ENCODE data around the gene KCNMA1. TPM values are rescaled to one million over a fixed set of nuclear protein-coding genes. Genes with fewer than 3 reads are reported as not detected.

KCNMA1 gene
- total RNA-seq, 1 experiment from 2014 or later = 143 TPM

GRCh38 chr10:77310288-77310840 is 327.2 kb downstream of the KCNMA1 start:
- no peak for TF ChIP-seq EZH2 (IDR thresholded peaks at IDR 0.05; ENCODE audit: low read length, unreplicated experiment)
- TF ChIP-seq CTCF (conservative IDR thresholded peaks at IDR 0.05; ENCODE audit: low read depth, low read length) = no peak
- no peak for TF ChIP-seq EZH2phosphoT487 (IDR thresholded peaks at IDR 0.05; ENCODE audit: borderline replicate concordance, low read length)
- Histone ChIP-seq H2AFZ (ENCODE audit: low read length) (no peak overlapping the region), H3K27me3 (ENCODE audit: low read length) (no peaks in the 10 kb centered on the region), H3K79me2 (ENCODE audit: low read length) (no peaks in the 10 kb centered on the region), H3K4me2 (ENCODE audit: low read length) (no peak overlapping the region), H3K9me3 (ENCODE audit: low read length) (no peaks in the 10 kb centered on the region), H3K36me3 (ENCODE audit: low read depth, low read length) (no peaks in the 10 kb centered on the region), H3K4me3 (ENCODE audit: low read length) (no peak overlapping the region), H3K9me2 (replicated peaks; ENCODE audit: low read length) (0 out of 2 replicates have a peak, but pooled peaks cover 6% of the 10 kb centered on the region), H4K20me1 (ENCODE audit: low read length) (peaks cover 5% of the 10 kb centered on the region), H3K4me1 (ENCODE audit: insufficient read depth, low read length) (peaks cover 16% of the 10 kb centered on the region), H3F3A (ENCODE audit: low read length, unreplicated experiment) (no peaks in the 10 kb centered on the region), H3K27ac (ENCODE audit: low read length) (no peak overlapping the region), H3K9ac (ENCODE audit: low read length) (no peak overlapping the region)
- DNase-seq = no peak
- ChIA-PET POLR2A (ENCODE audit: unreplicated experiment) (no interaction called here), CTCF (no interaction called here)
- intact Hi-C loops (cut with micrococcal nuclease) = no loop called here
- no peak for ATAC-seq
- BruUV-seq (replicated peaks) = no TSS peak

DNA sequence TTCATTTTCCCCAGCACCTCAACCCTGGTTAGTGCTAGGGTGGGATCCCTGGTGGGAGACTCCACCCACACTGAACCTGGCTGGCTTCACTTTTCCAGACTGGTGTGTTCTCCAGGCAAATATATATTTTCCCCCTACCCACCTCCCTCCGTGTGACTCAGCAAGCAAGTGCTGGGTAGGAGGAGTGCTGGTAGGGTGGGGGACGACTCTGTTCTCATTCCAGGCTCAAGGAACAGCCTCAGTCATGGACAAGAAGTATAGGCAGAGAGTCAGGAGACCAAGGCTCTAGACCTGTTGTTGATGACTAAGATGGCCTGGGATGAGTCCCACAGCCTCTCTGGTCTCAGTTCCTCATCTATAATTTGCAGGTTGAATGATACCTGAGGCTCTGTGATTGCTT is 328.1 kb downstream of the KCNMA1 start:
- no peak for TF ChIP-seq EZH2phosphoT487 (IDR thresholded peaks at IDR 0.05; ENCODE audit: borderline replicate concordance, low read length)
- ChIA-PET POLR2A (ENCODE audit: unreplicated experiment) (no interaction called here), CTCF (no interaction called here)
- Histone ChIP-seq H3K4me2 (ENCODE audit: low read length) (no peak overlapping the region), H2AFZ (ENCODE audit: low read length) (no peak overlapping the region), H3K4me3 (ENCODE audit: low read length) (no peak overlapping the region), H4K20me1 (ENCODE audit: low read length) (peaks cover 9% of the 10 kb centered on the region), H3K4me1 (ENCODE audit: insufficient read depth, low read length) (peaks cover 23% of the 10 kb centered on the region), H3K36me3 (ENCODE audit: low read depth, low read length) (no peaks in the 10 kb centered on the region), H3K27ac (ENCODE audit: low read length) (no peak overlapping the region), H3K27me3 (ENCODE audit: low read length) (no peaks in the 10 kb centered on the region), H3K79me2 (ENCODE audit: low read length) (0 out of 2 replicates have a peak, but pooled peaks cover 4% of the 10 kb centered on the region), H3K9ac (ENCODE audit: low read length) (no peak overlapping the region), H3F3A (ENCODE audit: low read length, unreplicated experiment) (no peaks in the 10 kb centered on the region), H3K9me3 (ENCODE audit: low read length) (no peaks in the 10 kb centered on the region), H3K9me2 (replicated peaks; ENCODE audit: low read length) (0 out of 2 replicates have a peak, but pooled peaks cover 6% of the 10 kb centered on the region)
- no peak for ATAC-seq
- no TSS peak for BruUV-seq (replicated peaks)
- no peak for DNase-seq
- intact Hi-C loops (cut with micrococcal nuclease) = loop anchor here (5.0 to 10.0 kb wide), 2 partner anchors 265 to 333 kb away; no protein-coding TSS in a partner anchor

DNA sequence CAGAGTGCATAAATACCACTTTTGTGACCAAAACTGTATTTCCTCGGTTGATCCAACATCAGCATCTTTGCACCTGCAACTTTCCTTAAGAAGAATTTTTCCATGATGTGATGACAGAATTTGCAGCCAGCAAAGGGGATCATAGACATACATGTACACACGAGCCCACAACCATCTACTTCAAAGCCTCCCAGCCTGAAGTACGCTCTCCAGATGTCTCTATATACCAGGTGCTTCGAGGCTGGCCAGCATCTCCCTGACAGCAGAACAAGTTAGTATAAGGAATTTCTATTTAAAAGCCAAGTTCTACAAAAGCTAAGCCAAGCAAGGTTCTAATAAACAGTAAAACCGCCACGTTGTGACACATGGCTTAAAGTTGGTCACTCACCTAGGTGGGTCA is 328.5 kb downstream of the KCNMA1 start:
- DNase-seq = no peak
- H4K20me1 ChIP-seq (ENCODE audit: low read length) = peaks cover 9% of the 10 kb centered on the region
- intact Hi-C loops (cut with micrococcal nuclease) = loop anchor here (5.0 to 10.0 kb wide), 2 partner anchors 264 to 333 kb away; no protein-coding TSS in a partner anchor
- ATAC-seq = no peak
- H3K27me3 ChIP-seq (ENCODE audit: low read length) = no peaks in the 10 kb centered on the region
- no peak overlapping the region for H2AFZ ChIP-seq (ENCODE audit: low read length)
- peaks cover 23% of the 10 kb centered on the region for H3K4me1 ChIP-seq (ENCODE audit: insufficient read depth, low read length)
- H3K36me3 ChIP-seq (ENCODE audit: low read depth, low read length) = no peaks in the 10 kb centered on the region
- ChIA-PET CTCF (no interaction called here), POLR2A (ENCODE audit: unreplicated experiment) (no interaction called here)
- no peak overlapping the region for H3K4me2 ChIP-seq (ENCODE audit: low read length)
- H3K9me2 ChIP-seq (replicated peaks; ENCODE audit: low read length) = 0 out of 2 replicates have a peak, but pooled peaks cover 6% of the 10 kb centered on the region
- H3K27ac ChIP-seq (ENCODE audit: low read length) = no peak overlapping the region
- 0 out of 2 replicates have a peak, but pooled peaks cover 5% of the 10 kb centered on the region for H3K79me2 ChIP-seq (ENCODE audit: low read length)
- no peak for TF ChIP-seq EZH2phosphoT487 (IDR thresholded peaks at IDR 0.05; ENCODE audit: borderline replicate concordance, low read length)
- TF ChIP-seq EZH2 (IDR thresholded peaks at IDR 0.05; ENCODE audit: low read length, unreplicated experiment) = no peak
- no peak for TF ChIP-seq CTCF (conservative IDR thresholded peaks at IDR 0.05; ENCODE audit: low read depth, low read length)
- BruUV-seq (replicated peaks) = no TSS peak
- no peak overlapping the region for H3K9ac ChIP-seq (ENCODE audit: low read length)
- no peaks in the 10 kb centered on the region for H3F3A ChIP-seq (ENCODE audit: low read length, unreplicated experiment)
- H3K9me3 ChIP-seq (ENCODE audit: low read length) = no peaks in the 10 kb centered on the region
- H3K4me3 ChIP-seq (ENCODE audit: low read length) = no peak overlapping the region

Data from PC-3 (cell line).